IPS-18c (cell line): Measurements from ENCODE around the gene KRTAP5-11.
"Not testable (repeated sequence)": the region's sequence is repeated elsewhere in the genome, so short reads cannot be mapped to it uniquely, and the experiment has no call there.

Experiments used
- H3K4me3 ChIP-seq: 2 replicates; pipeline ENCODE4 v1.7.0; 2013; ENCODE audit warnings: low read depth, mild to moderate bottlenecking, low read length, moderate library complexity; ENCODE audit not compliant: insufficient read depth
- H3K9me3 ChIP-seq: one replicate; pipeline ENCODE4 v1.6.1; 2013; ENCODE audit warnings: mild to moderate bottlenecking, low read length, moderate library complexity; ENCODE audit not compliant: control insufficient read depth, insufficient read depth

Gene KRTAP5-11, protein sequence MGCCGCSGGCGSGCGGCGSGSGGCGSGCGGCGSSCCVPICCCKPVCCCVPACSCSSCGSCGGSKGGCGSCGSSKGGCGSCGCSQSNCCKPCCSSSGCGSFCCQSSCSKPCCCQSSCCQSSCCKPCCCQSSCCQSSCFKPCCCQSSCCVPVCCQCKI

DNA sequence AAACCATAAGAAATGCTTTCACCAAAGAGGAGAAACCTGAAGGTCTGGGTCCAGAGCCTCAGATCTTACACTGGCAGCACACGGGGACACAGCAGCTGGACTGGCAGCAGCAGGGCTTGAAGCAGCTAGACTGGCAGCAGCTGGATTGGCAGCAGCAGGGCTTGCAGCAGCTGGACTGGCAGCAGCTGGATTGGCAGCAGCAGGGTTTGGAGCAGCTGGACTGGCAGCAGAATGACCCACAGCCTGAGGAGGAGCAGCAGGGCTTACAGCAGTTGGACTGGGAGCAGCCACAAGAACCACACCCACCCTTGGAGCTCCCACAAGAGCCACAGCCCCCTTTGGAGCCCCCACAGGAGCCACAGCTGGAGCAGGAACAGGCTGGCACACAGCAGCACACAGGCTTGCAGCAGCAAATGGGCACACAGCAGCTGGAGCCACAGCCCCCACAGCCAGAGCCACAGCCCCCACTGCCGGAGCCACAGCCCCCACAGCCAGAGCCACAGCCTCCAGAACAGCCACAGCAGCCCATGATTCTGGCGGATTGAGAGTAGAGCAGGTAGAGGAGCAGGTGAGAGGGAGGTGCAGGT lies at the start of gene KRTAP5-11:
Gene KRTAP5-11 (minus strand): TSS at position 567 of the 587 bp plus-strand sequence. CDS start 38 bp downstream, at position 529.
- no peak within 1 kb of the TSS for H3K4me3 ChIP-seq

DNA sequence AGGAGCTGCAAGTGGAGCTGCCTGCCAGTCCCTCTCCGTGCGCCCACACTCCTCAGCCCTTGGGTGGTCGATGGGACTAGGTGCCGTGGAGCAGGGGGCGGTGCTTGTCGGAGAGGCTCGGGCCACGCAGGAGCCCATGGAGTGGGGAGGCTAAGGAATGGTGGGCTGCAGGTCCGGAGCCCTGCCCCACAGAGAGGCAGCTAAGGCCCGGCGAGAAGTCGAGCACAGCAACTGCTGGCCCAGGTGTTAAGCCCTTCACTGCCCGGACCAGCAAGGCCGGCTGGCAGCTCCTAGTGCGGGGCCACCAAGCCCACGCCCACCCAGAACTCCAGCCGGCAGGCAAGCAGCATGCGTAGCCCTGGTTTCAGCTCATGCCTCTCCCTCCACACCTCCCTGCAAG lies 48.9 kb upstream of the KRTAP5-11 start:
- H3K9me3 ChIP-seq, H3K4me3 ChIP-seq: not testable (repeated sequence)

More for the DNA sequence above, at the start of gene KRTAP5-11:
- H3K9me3 ChIP-seq: peaks cover 2% of the 10 kb centered on the region

DNA sequence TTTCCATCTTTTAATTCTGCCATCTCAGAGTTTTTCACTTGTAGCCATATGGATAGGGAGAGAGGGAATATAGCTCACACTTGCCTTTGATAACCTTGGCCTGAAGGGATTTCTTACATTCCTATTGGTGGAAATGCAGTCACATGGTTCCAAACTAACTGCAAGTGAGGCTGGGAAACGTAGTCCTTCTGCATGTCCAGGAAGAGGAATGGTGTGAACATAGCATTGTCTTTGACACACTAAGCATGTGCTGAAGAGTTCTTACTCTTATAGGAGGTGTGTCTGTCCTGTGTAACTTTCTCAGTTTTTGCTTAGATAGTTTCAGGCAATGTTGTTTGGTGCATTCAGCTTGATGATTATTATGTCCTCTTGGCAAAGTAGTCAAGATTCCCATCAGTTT lies 47.4 kb upstream of the KRTAP5-11 start:
- H3K9me3 ChIP-seq, H3K4me3 ChIP-seq: not testable (repeated sequence)

DNA sequence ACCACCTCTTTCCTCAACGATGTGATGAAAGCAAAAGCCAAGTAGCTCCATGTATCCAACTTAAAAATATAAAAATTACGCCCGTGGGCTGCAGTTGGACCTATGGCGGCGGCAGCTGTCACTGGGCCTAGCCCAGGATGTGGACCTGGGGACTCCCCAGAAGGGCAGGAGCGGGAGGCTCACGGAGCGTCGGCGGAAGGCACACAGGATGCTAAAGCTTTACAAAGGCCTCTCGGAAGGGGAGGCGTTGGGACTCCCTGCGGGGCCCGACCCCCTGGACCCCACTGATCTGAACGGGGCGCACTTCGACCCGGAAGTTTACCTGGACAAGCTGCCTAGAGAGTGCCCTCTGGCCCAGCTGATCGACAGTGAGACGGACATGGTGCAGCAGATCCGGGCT lies 46.3 kb upstream of the KRTAP5-11 start:
- H3K4me3 ChIP-seq, H3K9me3 ChIP-seq: not testable (repeated sequence)

DNA sequence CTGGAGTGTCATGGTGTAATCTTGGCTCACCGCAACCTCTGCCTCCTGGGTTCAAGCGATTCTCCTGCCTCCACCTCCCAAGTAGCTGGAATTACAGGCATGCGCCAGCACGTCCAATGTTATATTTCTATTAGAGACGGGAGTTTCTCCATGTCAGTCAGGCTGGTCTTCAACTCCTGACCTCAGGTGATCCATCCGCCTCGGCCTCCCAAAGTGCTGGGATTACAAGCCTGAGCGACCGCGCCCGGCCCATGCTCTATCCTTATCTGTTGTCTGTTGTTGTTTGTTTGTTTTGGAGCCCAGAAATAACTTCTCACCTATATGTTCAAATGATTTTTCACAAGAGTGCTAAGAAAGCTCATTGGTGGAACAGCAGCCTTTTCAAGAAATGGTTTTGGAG lies 40.6 kb upstream of the KRTAP5-11 start:
- H3K9me3 ChIP-seq, H3K4me3 ChIP-seq: not testable (repeated sequence)

DNA sequence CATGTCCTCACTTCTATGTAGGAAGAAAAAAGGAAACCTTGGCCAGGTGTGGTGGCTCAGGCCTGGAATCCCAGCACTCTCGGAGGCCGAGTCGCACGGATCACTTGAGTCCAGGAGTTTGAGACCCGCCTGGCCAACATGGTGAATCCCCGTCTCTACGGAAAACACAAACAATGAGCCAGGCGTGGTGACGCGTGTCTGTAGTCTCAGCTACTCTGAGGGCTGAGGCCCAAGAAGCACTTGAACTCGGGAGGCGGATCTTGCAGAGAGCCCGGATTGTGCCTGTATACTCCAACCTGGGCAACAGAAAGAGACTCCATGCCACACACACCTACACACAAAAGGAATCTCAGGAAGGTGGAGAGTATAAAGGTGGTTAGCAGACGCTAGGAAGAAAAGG lies 39.9 kb upstream of the KRTAP5-11 start:
- H3K4me3 ChIP-seq, H3K9me3 ChIP-seq: not testable (repeated sequence)

DNA sequence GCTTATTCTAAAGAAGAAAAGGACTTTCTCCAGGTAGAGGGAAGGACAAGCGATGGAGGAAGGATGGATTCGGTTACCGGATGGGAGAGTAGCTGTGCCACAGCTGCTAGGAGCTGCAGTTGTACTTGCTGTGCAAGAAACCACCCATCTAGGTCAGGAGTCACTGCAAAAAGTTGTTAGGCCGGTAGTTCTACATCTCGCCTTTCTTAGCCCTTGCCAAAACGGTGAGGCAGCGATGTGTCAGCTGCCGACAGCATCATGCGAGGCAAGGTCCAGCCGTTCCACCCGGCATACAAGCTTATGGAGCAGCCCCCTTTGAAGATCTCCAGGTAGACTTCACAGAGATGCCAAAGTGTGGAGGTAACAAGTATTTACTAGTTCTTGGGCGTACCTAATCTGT lies 32.3 kb upstream of the KRTAP5-11 start:
- not testable (repeated sequence) for H3K4me3 ChIP-seq, H3K9me3 ChIP-seq

DNA sequence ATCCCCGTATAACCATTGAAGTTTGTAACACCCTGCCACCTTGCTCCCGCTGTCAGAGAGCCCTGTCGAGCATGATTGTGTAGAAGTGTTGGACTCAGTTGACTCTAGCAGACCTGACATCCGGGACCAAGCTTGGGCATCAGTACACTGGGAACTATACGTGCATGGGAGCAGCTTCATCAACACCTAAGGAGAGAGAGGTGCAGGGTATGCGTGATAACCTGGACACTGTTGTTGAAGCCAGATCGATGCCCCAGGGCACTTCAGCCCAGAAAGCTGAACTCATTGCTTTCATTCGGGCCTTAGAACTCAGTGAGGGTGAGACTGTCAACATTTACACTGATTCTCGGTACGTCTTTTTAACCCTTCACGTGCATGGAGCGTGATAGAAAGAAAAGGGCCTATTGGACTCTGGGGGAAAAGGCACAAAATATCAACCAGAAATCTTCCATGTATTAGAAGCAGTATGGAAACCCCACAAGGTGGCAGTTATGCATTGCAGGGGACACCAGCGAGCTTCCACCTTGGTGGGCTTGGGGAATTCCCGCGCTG lies 31.8 kb upstream of the KRTAP5-11 start:
- H3K9me3 ChIP-seq, H3K4me3 ChIP-seq: not testable (repeated sequence)

DNA sequence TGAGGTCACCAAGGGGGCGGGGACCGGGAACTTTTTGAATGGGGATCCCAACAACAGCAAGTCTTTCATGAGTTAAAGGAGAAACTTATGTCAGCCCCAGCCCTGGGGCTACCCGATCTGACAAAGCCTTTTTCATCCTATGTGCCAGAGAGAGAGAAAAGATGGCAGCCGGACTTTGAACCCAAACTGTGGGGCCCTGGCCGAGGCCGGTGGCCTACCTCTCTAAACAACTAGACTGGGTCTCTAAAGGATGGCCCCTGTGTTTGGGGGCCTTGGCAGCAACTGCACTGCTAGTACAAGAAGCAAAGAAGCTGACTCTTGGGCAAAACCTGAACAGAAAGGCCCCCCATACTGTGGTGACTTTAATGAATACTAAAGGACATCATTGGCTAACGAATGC lies 31.3 kb upstream of the KRTAP5-11 start:
- H3K4me3 ChIP-seq, H3K9me3 ChIP-seq: not testable (repeated sequence)

DNA sequence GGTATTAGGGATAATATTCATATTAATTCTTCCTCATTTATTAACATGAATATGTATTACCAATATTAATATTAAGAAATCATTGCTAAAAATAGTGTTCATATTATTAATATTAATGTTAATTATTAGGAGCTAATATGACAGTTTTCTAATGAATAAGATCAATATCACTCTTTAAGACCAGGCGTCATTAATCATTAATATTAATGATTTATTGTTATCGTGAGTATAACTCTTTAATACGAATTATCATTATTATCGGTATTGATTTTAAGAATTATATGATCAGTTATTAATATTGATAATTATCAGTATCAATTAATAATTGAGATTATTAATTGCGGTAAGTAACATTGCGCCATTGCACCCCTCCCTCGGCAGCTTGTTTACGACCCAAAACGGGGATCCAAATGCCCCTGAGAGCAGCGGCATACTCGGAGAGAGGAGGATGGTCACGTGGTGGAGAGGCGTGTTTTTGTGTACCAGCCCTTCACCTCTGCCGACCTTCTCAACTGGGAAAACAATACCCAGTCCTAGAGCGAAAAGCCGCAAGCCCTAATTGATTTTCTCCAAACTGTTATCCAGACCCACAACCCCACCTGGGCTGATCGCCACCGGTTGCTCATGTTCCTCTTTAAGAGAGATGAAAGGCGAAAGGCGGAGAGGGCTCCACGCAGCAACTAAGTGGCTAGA lies 28.7 kb upstream of the KRTAP5-11 start:
- not testable (repeated sequence) for H3K4me3 ChIP-seq, H3K9me3 ChIP-seq

DNA sequence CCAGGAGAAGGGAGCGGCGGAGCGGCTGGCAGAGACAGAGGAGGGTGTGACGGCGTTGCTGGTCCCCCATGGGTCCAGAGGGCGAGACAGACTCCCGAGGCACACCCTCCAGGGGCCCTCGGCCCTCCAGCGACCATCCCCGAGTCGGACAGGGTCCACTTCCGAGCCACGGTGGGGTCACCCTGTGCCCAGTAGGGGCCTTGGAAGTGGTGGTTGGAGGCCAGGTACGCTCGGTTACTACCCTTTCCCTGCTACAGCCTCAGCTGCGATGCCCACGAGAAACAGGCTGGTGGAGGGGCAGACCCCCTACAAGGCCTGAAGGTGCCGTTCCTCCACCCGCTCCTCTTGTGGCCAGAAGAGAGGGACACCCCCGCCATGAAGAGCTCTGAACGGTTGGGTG lies 25.6 kb upstream of the KRTAP5-11 start:
- H3K4me3 ChIP-seq, H3K9me3 ChIP-seq: not testable (repeated sequence)

DNA sequence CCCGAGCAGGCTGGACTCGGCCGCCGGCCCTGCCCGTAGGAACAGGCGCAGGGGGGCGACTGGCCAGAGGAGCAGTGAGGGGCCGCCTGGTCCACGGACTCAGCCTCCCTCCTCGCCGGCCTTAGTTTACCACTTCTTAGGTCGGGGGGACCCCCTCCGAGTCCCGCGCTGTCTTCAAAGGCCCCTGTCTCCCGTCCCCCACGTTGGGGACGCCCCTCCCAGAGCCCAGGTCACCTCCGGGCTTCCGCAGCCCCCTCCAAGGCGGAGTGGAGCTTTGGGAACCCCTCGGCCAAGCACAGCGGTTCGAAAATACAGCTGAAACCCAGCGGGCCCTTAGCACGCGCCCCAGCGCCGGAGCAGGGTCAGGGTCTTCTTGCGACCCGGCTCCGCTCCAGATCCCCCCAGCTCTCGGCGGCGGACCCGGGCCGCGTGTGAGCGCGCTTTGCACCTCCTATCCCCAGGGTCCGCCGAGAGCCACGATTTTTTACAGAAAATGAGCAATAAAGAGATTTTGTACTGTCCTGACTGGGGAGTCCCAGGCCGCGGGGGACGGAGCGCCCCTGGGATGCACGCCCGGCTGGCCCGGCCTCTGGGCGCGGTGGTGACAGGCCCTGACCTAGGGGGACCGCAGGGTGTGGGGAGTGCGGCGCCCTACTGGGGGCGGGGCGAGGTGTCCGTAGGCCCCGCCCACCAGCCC lies 25.0 kb upstream of the KRTAP5-11 start:
- peak overlapping the region; percentile 57; the same call in 1 of the 2 replicates for H3K4me3 ChIP-seq
- not testable (repeated sequence) for H3K9me3 ChIP-seq

DNA sequence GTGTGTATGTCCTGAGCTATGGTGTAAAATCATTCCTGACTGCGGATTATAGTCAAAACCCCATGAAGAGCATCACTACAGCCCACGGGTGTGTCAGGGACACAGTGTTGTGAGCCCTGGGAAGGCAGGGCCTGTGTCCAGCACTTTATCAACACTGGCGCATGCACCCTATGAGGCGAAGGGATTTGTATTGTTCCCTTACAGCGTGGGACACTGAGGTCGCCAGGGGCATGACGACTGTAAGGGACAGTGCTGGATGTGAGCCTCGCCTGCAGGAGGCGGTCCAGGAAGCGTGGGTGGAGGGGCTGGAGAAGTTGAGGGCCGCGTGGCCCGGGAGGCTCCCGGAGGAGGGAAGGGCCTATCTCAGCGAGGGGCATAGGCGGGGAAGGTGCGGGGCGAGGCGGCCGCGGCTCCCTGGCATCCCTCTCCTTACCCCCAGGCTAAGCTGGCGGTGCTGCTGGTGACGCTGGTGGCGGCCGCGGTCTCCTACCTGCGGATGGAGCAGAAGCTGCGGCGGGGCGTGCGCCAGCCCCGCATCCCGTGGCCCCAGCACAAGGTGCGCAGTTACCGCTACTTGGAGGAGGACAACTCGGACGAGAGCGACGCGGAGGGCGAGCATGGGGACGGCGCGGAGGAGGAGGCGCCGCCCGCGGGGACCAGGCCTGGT lies 24.3 kb upstream of the KRTAP5-11 start:
- peak overlapping the region; percentile 57; the same call in 1 of the 2 replicates for H3K4me3 ChIP-seq
- not testable (repeated sequence) for H3K9me3 ChIP-seq

DNA sequence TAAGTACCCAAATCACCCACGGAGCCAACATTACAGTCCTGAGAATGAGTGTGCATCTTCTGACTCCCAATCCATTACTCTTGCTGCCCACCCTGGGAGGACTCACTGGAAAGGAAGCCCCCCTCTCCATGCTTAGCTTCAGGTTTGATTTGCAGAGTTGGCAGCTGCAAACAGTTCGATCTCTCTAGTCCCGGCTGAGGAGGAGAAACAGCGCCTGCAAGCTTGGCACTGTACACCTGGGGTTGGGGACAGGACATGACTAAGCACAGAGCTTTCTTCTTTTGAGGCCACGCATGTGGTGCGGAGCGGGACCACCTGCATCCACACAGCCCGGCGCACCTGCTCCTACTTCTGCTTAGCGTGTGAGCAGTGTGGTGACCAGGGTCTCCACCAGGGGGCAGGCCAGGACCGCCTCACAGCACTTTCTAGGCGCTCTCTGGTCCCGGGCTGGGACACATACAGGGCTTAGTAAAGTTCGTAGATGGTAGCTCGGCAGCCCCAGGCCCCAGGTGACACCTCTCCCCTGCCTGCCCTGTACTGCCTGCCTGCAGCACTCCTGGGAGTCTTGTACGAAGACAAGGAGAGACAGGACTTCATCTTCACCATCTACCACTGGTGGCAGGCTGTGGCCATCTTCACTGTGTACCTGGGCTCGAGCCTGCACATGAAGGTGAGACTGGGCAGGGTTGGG lies 22.3 kb upstream of the KRTAP5-11 start:
- H3K4me3 ChIP-seq, H3K9me3 ChIP-seq: not testable (repeated sequence)

DNA sequence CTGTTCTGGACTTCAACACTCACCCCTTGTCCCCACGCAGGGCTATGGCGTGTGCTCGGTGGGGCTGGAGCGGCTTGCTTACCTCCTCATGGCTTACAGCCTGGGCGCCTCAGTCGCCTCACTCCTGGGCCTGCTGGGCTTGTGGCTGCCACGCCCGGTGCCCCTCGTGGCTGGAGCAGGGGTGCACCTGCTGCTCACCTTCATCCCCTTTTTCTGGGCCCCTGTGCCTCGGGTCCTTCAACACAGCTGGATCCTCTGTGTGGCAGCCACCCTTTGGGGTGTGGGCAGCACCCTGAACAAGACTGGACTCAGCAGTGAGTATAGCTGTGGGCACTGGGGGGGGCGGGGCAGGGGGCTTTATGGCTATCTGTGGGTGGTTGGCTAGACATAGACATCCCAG lies 20.5 kb upstream of the KRTAP5-11 start:
- not testable (repeated sequence) for H3K9me3 ChIP-seq, H3K4me3 ChIP-seq

DNA sequence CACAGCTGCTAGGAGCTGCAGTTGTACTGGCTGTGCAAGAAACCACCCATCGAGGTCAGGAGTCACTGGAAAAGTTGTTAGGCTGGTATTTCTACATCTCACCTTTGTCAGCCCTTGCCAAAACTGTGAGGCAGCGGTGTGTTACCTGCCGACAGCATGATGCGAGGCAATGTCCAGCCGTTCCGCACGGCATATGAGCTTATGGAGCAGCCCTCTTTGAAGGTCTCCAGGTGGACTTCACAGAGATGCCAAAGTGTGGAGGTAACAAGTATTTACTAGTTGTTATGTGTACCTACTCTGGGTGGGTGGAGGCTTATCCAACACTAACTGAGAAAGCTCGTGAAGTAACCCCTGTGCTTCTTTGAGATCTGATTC lies 6.9 kb upstream of the KRTAP5-11 start:
- H3K4me3 ChIP-seq, H3K9me3 ChIP-seq: not testable (repeated sequence)
